Activated B cell treated with CpG ODN at 0.5 μM for 24 hours (primary cell): Measurements from ENCODE around the gene RPS19. TPM values are rescaled to one million over a fixed set of nuclear protein-coding genes. Genes with fewer than 3 reads are reported as not detected.

Experiments
- ATAC-seq: fragments of 200-7000 bp; cut with Tn5 transposase; one replicate; pipeline ENCODE4 v1.10.0; 2021; ENCODE audit warnings: low read depth, mild to moderate bottlenecking, moderate library complexity
- CTCF ChIA-PET: fragments of 350-600 bp; sonication (Branson Sonifier 250); formaldehyde crosslinking; loops from one replicate; lab custom pipeline; 2021; ENCODE audit warnings: antibody characterized with exemption; lab: Charles Lee
- POLR2A ChIA-PET: fragments of 350-600 bp; sonication (Branson Sonifier 250); formaldehyde crosslinking; loops from one replicate; lab custom pipeline; 2021; ENCODE audit warnings: antibody characterized with exemption; lab: Charles Lee
- DNase-seq: peaks from one replicate; pipeline ENCODE4 v3.0.0; 2022
- H3K27ac Mint-ChIP-seq: one replicate; pipeline ENCODE4 v1.8.0; 2020; ENCODE audit warnings: mixed read lengths
- H3K27me3 Mint-ChIP-seq: one replicate; pipeline ENCODE4 v1.8.0; 2021; ENCODE audit warnings: mixed read lengths
- H3K36me3 Mint-ChIP-seq: one replicate; pipeline ENCODE4 v1.8.0; 2021; ENCODE audit warnings: low read depth, mixed read lengths
- H3K4me1 Mint-ChIP-seq: one replicate; pipeline ENCODE4 v1.8.0; 2021; ENCODE audit warnings: mixed read lengths
- H3K4me3 Mint-ChIP-seq: one replicate; pipeline ENCODE4 v1.8.0; 2020; ENCODE audit warnings: mild to moderate bottlenecking, mixed read lengths
- H3K9me3 Mint-ChIP-seq: one replicate; pipeline ENCODE4 v1.8.0; 2020; ENCODE audit warnings: mixed read lengths
- CTCF ChIP-seq: fragments of 200-600 bp; IDR thresholded peaks from one replicate; pipeline ENCODE4 v1.8.0; 2022; ENCODE audit warnings: antibody characterized with exemption, mild to moderate bottlenecking
- intact Hi-C: fragments of 100-400 bp; cut with micrococcal nuclease; formaldehyde crosslinking; loops from one replicate; pipeline ENCODE4 v1.15.1; 2024
- total RNA-seq: library from RNA; stranded (reverse); gene quantifications from 2 replicates; pipeline ENCODE4 v1.2.3, GENCODE V29; 2022

RPS19 gene
- total RNA-seq, 1 donor from 2014 or later: 4,196 TPM

GRCh38 chr19:41845051-41845590 lies 14.9 kb upstream of the RPS19 start:
- no peak overlapping the region for H3K4me3 Mint-ChIP-seq
- ATAC-seq (no peak), DNase-seq (no peak)
- H3K27ac Mint-ChIP-seq: no peak overlapping the region
- H3K36me3 Mint-ChIP-seq: no peaks in the 10 kb centered on the region
- TF ChIP-seq CTCF: no peak
- CTCF ChIA-PET: no interaction called here
- H3K27me3 Mint-ChIP-seq: peaks cover 6% of the 10 kb centered on the region
- POLR2A ChIA-PET: no interaction called here
- intact Hi-C loops: no loop called here
- H3K4me1 Mint-ChIP-seq: no peaks in the 10 kb centered on the region
- H3K9me3 Mint-ChIP-seq: no peaks in the 10 kb centered on the region

DNA sequence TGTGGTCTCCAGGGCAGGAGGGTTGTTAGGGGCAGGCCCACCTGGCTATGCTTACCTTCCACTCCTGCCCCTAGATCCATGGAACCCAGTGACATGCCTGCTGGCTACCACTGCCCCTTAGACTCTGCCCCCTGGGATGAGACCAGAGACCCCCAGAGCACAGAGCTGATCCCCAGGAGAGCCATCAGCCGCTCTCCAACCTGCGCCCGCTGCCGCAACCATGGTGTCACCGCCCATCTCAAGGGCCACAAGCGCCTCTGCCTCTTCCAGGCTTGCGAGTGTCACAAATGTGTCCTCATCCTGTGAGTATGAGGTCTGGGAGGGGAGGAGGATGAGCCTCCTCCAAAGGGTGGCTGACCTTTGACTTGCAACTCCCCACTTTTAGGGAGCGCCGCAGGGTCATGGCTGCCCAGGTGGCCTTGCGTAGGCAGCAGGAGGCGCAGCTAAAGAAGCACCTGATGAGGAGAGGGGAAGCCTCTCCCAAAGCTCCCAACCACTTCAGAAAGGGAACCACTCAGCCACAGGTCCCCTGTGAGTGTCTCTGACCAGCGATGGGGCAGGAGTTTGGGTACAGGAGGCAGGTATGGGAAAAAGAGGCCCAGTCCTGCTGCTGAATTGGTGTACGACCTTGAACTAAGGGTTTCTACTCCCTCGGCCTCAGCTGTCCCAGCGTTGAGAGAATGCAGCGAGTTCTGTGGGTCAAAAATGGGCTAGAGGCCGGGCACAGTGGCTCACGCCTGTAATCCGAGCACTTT lies 12.5 kb upstream of the RPS19 start:
- H3K4me3 Mint-ChIP-seq: no peak overlapping the region
- CTCF ChIA-PET: interaction anchor here (0.6 kb wide), 1 partner anchor 12 kb away, joined by 3 read pairs; no protein-coding TSS in a partner anchor
- ATAC-seq (no peak), DNase-seq (no peak)
- H3K9me3 Mint-ChIP-seq: no peaks in the 10 kb centered on the region
- no peak for TF ChIP-seq CTCF
- H3K36me3 Mint-ChIP-seq: no peaks in the 10 kb centered on the region
- intact Hi-C loops: no loop called here
- POLR2A ChIA-PET: interaction anchor here (0.7 kb wide), 1 partner anchor 224 kb away, joined by 4 read pairs; no protein-coding TSS in a partner anchor
- no peaks in the 10 kb centered on the region for H3K4me1 Mint-ChIP-seq
- peaks cover 2% of the 10 kb centered on the region for H3K27me3 Mint-ChIP-seq
- no peak overlapping the region for H3K27ac Mint-ChIP-seq

DNA sequence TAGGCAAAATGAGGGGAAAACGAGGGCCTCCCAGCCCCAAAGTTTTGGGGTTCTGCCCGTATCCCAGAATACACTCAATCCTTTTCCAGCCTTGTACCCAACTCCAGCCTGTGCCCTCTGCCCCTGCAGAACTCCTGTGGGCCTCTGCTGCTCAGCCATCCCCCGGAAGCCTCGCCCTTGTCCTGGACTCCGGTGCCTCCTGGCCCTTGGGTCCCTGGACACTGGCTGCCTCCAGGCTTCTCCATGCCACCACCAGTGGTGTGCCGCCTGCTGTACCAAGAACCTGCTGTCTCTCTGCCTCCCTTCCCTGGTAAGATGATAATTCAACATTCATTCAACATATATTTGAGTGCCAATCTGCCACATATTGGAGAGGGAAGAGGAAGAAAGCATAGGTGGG lies 11.4 kb upstream of the RPS19 start:
- no peak overlapping the region for H3K4me3 Mint-ChIP-seq
- ATAC-seq: no peak
- no peaks in the 10 kb centered on the region for H3K36me3 Mint-ChIP-seq
- peaks cover 2% of the 10 kb centered on the region for H3K27me3 Mint-ChIP-seq
- no peak for DNase-seq
- no peaks in the 10 kb centered on the region for H3K4me1 Mint-ChIP-seq
- intact Hi-C loops: no loop called here
- TF ChIP-seq CTCF: no peak
- H3K9me3 Mint-ChIP-seq: no peaks in the 10 kb centered on the region
- ChIA-PET POLR2A (no interaction called here), CTCF (no interaction called here)
- no peak overlapping the region for H3K27ac Mint-ChIP-seq

GRCh38 chr19:41849067-41849466 lies 11.0 kb upstream of the RPS19 start:
- H3K4me1 Mint-ChIP-seq: no peaks in the 10 kb centered on the region
- H3K27me3 Mint-ChIP-seq: peaks cover 2% of the 10 kb centered on the region
- no peak for TF ChIP-seq CTCF
- ATAC-seq (no peak), DNase-seq (no peak)
- H3K9me3 Mint-ChIP-seq: no peaks in the 10 kb centered on the region
- intact Hi-C loops: no loop called here
- CTCF ChIA-PET: no interaction called here
- H3K4me3 Mint-ChIP-seq: no peak overlapping the region
- H3K27ac Mint-ChIP-seq: no peak overlapping the region
- POLR2A ChIA-PET: no interaction called here
- H3K36me3 Mint-ChIP-seq: no peaks in the 10 kb centered on the region

GRCh38 chr19:41850381-41850780 lies 9.7 kb upstream of the RPS19 start:
- intact Hi-C loops: no loop called here
- Mint-ChIP-seq H3K36me3 (no peaks in the 10 kb centered on the region), H3K27ac (no peak overlapping the region), H3K9me3 (no peaks in the 10 kb centered on the region), H3K4me3 (no peak overlapping the region), H3K27me3 (no peaks in the 10 kb centered on the region), H3K4me1 (no peaks in the 10 kb centered on the region)
- no peak for TF ChIP-seq CTCF
- ChIA-PET CTCF (no interaction called here), POLR2A (no interaction called here)
- ATAC-seq: no peak
- DNase-seq: no peak
